ENCODE results near the gene ARMC7.

The ARMC7 gene

GRCh38 chr17:75109407-75110233, at the start of gene ARMC7:
ARMC7 (plus strand) TSS chr17:75109969; CDS start chr17:75110289, 320 bp downstream.
- no peaks in the 10 kb centered on the region for H3K36me3 ChIP-seq
- H3K4me3 ChIP-seq = peak within 1 kb of the TSS; percentile 75
- H3K4me1 ChIP-seq = peaks cover 43% of the 10 kb centered on the region
- H3K4me2 ChIP-seq = peak within 1 kb of the TSS; percentile 100
- H4K20me1 ChIP-seq = peaks cover 8% of the 10 kb centered on the region
- H3K9me3 ChIP-seq = no peaks in the 10 kb centered on the region
- H3K9ac ChIP-seq = peak within 1 kb of the TSS; percentile 74
- H3K27ac ChIP-seq = peak within 1 kb of the TSS; percentile 33
- no peak for TF ChIP-seq Cebpa-rat (IDR thresholded peaks at IDR 0.05)
- peaks cover 16% of the 10 kb centered on the region for H3K27me3 ChIP-seq

GRCh38 chr17:75060434-75061054, 49.2 kb upstream of the ARMC7 start:
- Histone ChIP-seq H3K36me3 (peaks cover 84% of the 10 kb centered on the region), H3K27me3 (no peaks in the 10 kb centered on the region), H3K4me1 (peaks cover 16% of the 10 kb centered on the region), H3K9ac (peak overlapping the region; percentile 8; the same call in 1 of the 2 replicates), H3K9me3 (no peaks in the 10 kb centered on the region), H3K4me2 (0 out of 2 replicates have a peak overlapping the region, but pooled peaks have one; percentile 47), H4K20me1 (no peaks in the 10 kb centered on the region), H3K27ac (peak overlapping the region; percentile 32; the same call in 1 of the 2 replicates), H3K4me3 (no peak overlapping the region)
- no peak for TF ChIP-seq Cebpa-rat (IDR thresholded peaks at IDR 0.05)

DNA sequence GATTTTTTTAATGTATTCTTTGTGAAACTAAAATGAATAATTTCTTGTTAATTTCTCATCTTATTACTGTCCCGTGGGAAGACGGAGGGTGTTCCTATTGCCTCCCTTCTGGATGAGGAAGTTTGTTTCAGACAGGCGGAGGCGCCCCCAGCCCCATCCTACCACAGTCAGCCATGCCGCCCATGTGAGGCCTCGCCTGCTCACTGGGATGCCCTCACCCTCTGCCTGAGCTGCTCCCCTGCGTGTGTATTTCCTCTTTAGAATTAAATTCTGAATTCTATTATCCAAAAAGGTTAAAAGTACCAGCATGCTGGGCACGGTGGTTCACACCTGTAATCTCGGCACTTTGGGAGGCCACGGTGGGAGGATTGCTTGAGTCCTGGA, 48.7 kb upstream of the ARMC7 start:
- H3K4me1 ChIP-seq = peaks cover 21% of the 10 kb centered on the region
- no peak overlapping the region for H3K4me3 ChIP-seq
- H3K27ac ChIP-seq = no peak overlapping the region
- H3K4me2 ChIP-seq = no peak overlapping the region
- H3K9ac ChIP-seq = peak overlapping the region; percentile 8; the same call in 1 of the 2 replicates
- no peaks in the 10 kb centered on the region for H3K9me3 ChIP-seq
- TF ChIP-seq Cebpa-rat (IDR thresholded peaks at IDR 0.05) = no peak
- peaks cover 79% of the 10 kb centered on the region for H3K36me3 ChIP-seq
- no peaks in the 10 kb centered on the region for H3K27me3 ChIP-seq
- no peaks in the 10 kb centered on the region for H4K20me1 ChIP-seq

DNA sequence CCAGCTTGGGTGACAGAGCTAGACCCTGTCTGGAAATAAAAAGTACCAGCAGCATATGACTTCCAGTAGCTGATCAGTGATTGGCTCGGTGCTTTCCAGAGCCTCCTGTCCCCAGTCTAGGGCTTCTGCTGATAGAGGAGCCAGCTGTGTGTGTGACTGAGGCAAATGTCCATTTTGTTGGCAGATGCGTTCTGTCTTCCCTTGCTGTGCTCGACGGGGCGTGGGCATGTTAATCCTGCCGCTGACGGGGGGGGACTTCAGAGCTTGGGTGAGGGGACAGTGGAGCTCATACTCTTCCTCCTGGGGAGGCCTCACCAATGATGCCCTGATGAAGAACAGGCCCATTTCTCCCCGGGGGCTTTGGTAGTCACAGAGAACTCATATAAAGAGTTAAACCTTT, 48.2 kb upstream of the ARMC7 start:
- no peak overlapping the region for H3K27ac ChIP-seq
- TF ChIP-seq Cebpa-rat (IDR thresholded peaks at IDR 0.05) = no peak
- 0 out of 2 replicates have a peak overlapping the region, but pooled peaks have one; percentile 8 for H3K9ac ChIP-seq
- H4K20me1 ChIP-seq = no peaks in the 10 kb centered on the region
- no peaks in the 10 kb centered on the region for H3K27me3 ChIP-seq
- peaks cover 73% of the 10 kb centered on the region for H3K36me3 ChIP-seq
- no peaks in the 10 kb centered on the region for H3K9me3 ChIP-seq
- peaks cover 23% of the 10 kb centered on the region for H3K4me1 ChIP-seq
- H3K4me3 ChIP-seq = no peak overlapping the region
- H3K4me2 ChIP-seq = no peak overlapping the region

DNA sequence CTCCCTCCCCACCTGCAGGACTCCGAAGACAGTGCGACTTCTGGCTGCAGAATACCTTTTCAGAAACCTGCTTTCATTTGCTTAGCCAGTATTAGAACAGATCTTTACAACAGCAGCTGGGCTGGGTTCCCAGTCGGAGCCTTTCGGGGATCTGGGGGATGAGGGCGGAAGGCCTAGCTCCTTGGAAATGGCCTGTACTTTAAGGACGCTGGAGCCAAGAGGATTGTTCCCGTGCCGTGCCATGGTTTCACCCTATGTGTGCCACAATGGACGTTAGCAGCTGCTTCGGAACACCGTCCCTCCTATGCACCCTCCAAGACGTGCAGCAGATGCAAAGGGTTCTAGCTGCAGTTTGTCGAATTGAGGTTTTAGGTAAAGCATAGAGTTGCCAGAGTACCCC, 46.6 kb upstream of the ARMC7 start:
- TF ChIP-seq Cebpa-rat (IDR thresholded peaks at IDR 0.05) = no peak
- Histone ChIP-seq H3K4me2 (no peak overlapping the region), H3K36me3 (peaks cover 58% of the 10 kb centered on the region), H3K27ac (no peak overlapping the region), H3K9me3 (no peaks in the 10 kb centered on the region), H3K4me1 (peaks cover 35% of the 10 kb centered on the region), H4K20me1 (no peaks in the 10 kb centered on the region), H3K4me3 (no peak overlapping the region), H3K27me3 (no peaks in the 10 kb centered on the region), H3K9ac (no peak overlapping the region)

- Histone ChIP-seq H3K4me3 (no peak overlapping the region), H3K27me3 (no peaks in the 10 kb centered on the region), H4K20me1 (no peaks in the 10 kb centered on the region), H3K9ac (no peak overlapping the region), H3K4me2 (no peak overlapping the region), H3K27ac (no peak overlapping the region), H3K36me3 (peaks cover 58% of the 10 kb centered on the region), H3K4me1 (peaks cover 36% of the 10 kb centered on the region), H3K9me3 (no peaks in the 10 kb centered on the region)
- TF ChIP-seq Cebpa-rat (IDR thresholded peaks at IDR 0.05) = no peak
These were observed 46.1 kb upstream of the ARMC7 start for GRCh38 chr17:75063626-75064025.

DNA sequence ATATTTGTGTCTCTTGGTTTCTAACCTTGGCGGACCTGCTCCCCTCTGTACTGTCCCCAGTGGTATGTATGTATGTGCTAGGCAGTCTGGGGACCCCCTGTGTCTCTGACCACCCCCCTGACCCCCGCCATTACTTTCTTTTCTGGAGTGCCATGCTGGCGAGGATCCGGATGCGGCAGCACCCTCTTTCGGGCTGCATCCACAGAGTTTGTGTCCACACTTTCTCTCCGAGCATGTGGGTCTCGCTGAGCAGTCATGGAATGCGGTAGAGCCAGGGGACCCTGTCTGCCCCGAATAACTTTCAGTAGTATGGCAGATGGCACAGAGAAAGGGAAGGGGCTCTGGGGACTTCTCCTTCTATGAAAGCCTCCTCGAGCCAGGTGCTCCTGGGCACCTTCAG, 45.7 kb upstream of the ARMC7 start:
- no peaks in the 10 kb centered on the region for H4K20me1 ChIP-seq
- no peaks in the 10 kb centered on the region for H3K27me3 ChIP-seq
- H3K36me3 ChIP-seq = peaks cover 58% of the 10 kb centered on the region
- no peak overlapping the region for H3K27ac ChIP-seq
- H3K4me3 ChIP-seq = no peak overlapping the region
- H3K4me1 ChIP-seq = peaks cover 36% of the 10 kb centered on the region
- TF ChIP-seq Cebpa-rat (IDR thresholded peaks at IDR 0.05) = no peak
- no peaks in the 10 kb centered on the region for H3K9me3 ChIP-seq
- H3K9ac ChIP-seq = no peak overlapping the region
- H3K4me2 ChIP-seq = no peak overlapping the region

DNA sequence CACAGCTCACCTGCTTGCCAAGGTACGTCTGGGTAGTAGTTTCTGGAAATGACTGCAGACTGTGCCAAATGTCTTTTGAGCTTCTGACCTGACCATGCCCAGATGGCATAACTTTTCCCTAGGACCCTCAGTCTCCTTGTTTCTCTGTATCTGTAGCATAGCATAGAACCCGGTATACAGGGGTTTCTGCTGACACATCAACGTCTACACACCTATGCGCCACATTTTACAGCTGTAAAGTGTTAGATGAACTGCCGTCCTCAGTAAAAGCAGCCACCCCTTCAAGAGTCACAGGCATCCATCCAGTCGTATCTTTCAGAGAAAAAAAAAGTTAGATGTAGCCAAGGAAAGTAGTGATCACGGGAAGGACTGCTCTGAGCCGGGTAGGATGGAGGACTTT, 45.3 kb upstream of the ARMC7 start:
- Histone ChIP-seq H3K4me2 (no peak overlapping the region), H3K27ac (no peak overlapping the region), H3K36me3 (peaks cover 56% of the 10 kb centered on the region), H4K20me1 (no peaks in the 10 kb centered on the region), H3K27me3 (no peaks in the 10 kb centered on the region), H3K4me3 (no peak overlapping the region), H3K4me1 (peaks cover 32% of the 10 kb centered on the region), H3K9ac (no peak overlapping the region), H3K9me3 (no peaks in the 10 kb centered on the region)
- TF ChIP-seq Cebpa-rat (IDR thresholded peaks at IDR 0.05) = no peak

DNA sequence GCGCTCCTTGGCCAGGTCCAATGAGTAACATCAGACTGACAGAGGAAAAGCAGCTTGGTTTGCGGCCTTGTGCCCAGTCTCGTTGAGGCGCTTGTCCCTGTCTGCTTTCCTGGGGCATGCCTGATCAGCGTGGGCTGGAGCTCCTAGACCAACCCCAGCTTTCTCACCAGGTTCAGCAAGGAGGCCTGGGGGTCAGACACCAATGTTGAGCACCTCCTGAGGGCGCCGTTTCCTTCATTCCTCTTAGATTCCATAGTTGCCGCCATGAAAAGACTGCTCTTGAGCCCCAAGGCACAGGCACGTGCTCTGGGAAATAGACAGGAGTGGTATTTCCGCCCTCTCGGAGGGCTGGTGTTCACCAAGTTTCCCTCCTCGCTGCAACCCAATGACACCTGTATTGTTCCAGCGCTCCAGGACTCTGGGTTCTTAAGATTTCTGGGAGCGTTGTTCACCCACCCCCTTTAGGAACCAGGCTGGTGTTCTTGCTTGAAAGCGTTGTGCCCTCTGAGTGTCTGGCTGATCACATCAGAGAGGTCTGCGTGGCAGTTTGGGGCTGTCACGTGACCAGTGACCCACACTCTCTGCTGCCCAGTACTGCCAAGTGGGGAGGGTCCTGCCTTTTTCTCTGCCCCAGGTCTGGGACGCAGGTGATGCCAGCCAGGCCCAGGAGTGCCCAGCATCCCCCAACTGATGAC, 44.8 kb upstream of the ARMC7 start:
- H3K27me3 ChIP-seq = no peaks in the 10 kb centered on the region
- no peak for TF ChIP-seq Cebpa-rat (IDR thresholded peaks at IDR 0.05)
- H3K4me2 ChIP-seq = no peak overlapping the region
- H4K20me1 ChIP-seq = no peaks in the 10 kb centered on the region
- H3K9ac ChIP-seq = no peak overlapping the region
- H3K4me1 ChIP-seq = peaks cover 26% of the 10 kb centered on the region
- peaks cover 54% of the 10 kb centered on the region for H3K36me3 ChIP-seq
- H3K4me3 ChIP-seq = no peak overlapping the region
- no peaks in the 10 kb centered on the region for H3K9me3 ChIP-seq
- no peak overlapping the region for H3K27ac ChIP-seq
